ENCODE data around the gene MTM1.

DNA sequence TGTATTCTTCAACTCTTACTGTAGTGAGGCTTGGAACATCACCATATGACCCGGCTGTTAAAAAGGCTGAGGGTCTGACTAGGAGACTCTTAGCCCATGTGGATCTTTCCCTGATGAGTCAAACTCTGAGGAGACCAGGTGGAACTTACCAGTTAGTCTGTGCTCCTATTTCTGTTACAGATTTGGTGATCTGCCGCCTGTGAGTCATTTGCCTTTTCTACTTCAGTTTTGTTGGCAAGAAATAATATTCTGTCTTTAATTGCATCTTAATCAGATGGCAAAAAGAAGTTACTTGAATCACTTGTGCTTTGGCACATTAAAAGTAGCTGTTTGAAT lies 48.4 kb downstream of the MTM1 start:
- no peak for TF ChIP-seq HOXC10 (CRISPR knock-in tag; IDR thresholded peaks at IDR 0.05)
- TF ChIP-seq, protein P1, sequence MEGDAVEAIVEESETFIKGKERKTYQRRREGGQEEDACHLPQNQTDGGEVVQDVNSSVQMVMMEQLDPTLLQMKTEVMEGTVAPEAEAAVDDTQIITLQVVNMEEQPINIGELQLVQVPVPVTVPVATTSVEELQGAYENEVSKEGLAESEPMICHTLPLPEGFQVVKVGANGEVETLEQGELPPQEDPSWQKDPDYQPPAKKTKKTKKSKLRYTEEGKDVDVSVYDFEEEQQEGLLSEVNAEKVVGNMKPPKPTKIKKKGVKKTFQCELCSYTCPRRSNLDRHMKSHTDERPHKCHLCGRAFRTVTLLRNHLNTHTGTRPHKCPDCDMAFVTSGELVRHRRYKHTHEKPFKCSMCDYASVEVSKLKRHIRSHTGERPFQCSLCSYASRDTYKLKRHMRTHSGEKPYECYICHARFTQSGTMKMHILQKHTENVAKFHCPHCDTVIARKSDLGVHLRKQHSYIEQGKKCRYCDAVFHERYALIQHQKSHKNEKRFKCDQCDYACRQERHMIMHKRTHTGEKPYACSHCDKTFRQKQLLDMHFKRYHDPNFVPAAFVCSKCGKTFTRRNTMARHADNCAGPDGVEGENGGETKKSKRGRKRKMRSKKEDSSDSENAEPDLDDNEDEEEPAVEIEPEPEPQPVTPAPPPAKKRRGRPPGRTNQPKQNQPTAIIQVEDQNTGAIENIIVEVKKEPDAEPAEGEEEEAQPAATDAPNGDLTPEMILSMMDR (tag by site-specific recombination; IDR thresholded peaks at IDR 0.05) = no peak
- no peak for TF ChIP-seq ZNF114 (tag by site-specific recombination; IDR thresholded peaks at IDR 0.05)
- no peak for TF ChIP-seq ZNF121 (tag by site-specific recombination; IDR thresholded peaks at IDR 0.05)
- TF ChIP-seq, protein P2, sequence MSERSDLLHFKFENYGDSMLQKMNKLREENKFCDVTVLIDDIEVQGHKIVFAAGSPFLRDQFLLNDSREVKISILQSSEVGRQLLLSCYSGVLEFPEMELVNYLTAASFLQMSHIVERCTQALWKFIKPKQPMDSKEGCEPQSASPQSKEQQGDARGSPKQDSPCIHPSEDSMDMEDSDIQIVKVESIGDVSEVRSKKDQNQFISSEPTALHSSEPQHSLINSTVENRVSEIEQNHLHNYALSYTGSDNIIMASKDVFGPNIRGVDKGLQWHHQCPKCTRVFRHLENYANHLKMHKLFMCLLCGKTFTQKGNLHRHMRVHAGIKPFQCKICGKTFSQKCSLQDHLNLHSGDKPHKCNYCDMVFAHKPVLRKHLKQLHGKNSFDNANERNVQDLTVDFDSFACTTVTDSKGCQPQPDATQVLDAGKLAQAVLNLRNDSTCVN (tag by site-specific recombination; optimal IDR thresholded peaks at IDR 0.05) = no peak
- no peak for TF ChIP-seq YY1 (tag by site-specific recombination; IDR thresholded peaks at IDR 0.05)
- TF ChIP-seq ZBTB1 (tag by site-specific recombination; IDR thresholded peaks at IDR 0.05) = no peak
- TF ChIP-seq ZNF426 (tag by site-specific recombination; IDR thresholded peaks at IDR 0.05) = no peak
- TF ChIP-seq, protein P3, sequence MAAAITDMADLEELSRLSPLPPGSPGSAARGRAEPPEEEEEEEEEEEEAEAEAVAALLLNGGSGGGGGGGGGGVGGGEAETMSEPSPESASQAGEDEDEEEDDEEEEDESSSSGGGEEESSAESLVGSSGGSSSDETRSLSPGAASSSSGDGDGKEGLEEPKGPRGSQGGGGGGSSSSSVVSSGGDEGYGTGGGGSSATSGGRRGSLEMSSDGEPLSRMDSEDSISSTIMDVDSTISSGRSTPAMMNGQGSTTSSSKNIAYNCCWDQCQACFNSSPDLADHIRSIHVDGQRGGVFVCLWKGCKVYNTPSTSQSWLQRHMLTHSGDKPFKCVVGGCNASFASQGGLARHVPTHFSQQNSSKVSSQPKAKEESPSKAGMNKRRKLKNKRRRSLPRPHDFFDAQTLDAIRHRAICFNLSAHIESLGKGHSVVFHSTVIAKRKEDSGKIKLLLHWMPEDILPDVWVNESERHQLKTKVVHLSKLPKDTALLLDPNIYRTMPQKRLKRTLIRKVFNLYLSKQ (tag by site-specific recombination; IDR thresholded peaks at IDR 0.05; ENCODE audit: borderline replicate concordance) = no peak
- TF ChIP-seq, protein P4, sequence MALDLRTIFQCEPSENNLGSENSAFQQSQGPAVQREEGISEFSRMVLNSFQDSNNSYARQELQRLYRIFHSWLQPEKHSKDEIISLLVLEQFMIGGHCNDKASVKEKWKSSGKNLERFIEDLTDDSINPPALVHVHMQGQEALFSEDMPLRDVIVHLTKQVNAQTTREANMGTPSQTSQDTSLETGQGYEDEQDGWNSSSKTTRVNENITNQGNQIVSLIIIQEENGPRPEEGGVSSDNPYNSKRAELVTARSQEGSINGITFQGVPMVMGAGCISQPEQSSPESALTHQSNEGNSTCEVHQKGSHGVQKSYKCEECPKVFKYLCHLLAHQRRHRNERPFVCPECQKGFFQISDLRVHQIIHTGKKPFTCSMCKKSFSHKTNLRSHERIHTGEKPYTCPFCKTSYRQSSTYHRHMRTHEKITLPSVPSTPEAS (tag by site-specific recombination; IDR thresholded peaks at IDR 0.05) = no peak
- no peak for TF ChIP-seq KLF16 (tag by site-specific recombination; IDR thresholded peaks at IDR 0.05)
- TF ChIP-seq GLI4 (tag by site-specific recombination; IDR thresholded peaks at IDR 0.05) = no peak
